Measurements from ENCODE around the gene ATP4B. TPM values are rescaled to one million over a fixed set of nuclear protein-coding genes. Genes with fewer than 3 reads are reported as not detected.
A peak's percentile ranks its signal among the peaks of the same experiment; 100 is the strongest.

ATP4B gene
- total and polyA plus RNA-seq, 11 donors: not detected

GRCh38 chr13:113647351-113648215 is 10.4 kb downstream of the ATP4B start:
- H3K27me3 ChIP-seq: no peaks in the 10 kb centered on the region
- H3K27ac ChIP-seq: peak overlapping the region in 8 of 12 donors; percentile 1 to 75 (median 60)
- H3K36me3 ChIP-seq: no peaks in the 10 kb centered on the region
- intact Hi-C loops (cut with DNase I): no loop called here
- H3K4me3 ChIP-seq: no peak overlapping the region
- DNase-seq (peak; percentile 87 to 94 (median 91)), ATAC-seq (peak; percentile 92 to 97 (median 96))
- H3K9me3 ChIP-seq: no peaks in the 10 kb centered on the region
- H3K4me1 ChIP-seq: peaks cover 0 to 19% (median 9%) of the 10 kb centered on the region in 12 donors
- 56 to 68% (median 57%) methylated on average over 30 to 42 of the region's 42 CpGs for WGBS, 4 donors
- TF ChIP-seq CTCF (IDR thresholded peaks at IDR 0.05) (no peak), POLR2A (IDR thresholded peaks at IDR 0.05) (no peak)

- WGBS, 4 donors: 82 to 91% (median 85%) methylated on average over 10 of the region's 10 CpGs
- DNase-seq: peak in 2 of 5 donors; percentile 8 to 9
- Histone ChIP-seq H3K9me3 (no peaks in the 10 kb centered on the region), H3K4me1 (peaks cover 0 to 19% (median 9%) of the 10 kb centered on the region in 12 donors), H3K27me3 (no peaks in the 10 kb centered on the region), H3K4me3 (no peak overlapping the region), H3K36me3 (no peaks in the 10 kb centered on the region), H3K27ac (peak overlapping the region in 7 of 12 donors; percentile 1 to 75 (median 34))
- TF ChIP-seq CTCF (IDR thresholded peaks at IDR 0.05) (no peak), POLR2A (IDR thresholded peaks at IDR 0.05) (no peak)
- intact Hi-C loops (cut with DNase I): no loop called here
- peak in 3 of 4 donors; percentile 5 to 43 (median 16) for ATAC-seq
These were observed 11.1 kb downstream of the ATP4B start for GRCh38 chr13:113646921-113647340.

GRCh38 chr13:113646376-113646775 is 11.6 kb downstream of the ATP4B start:
- DNase-seq (peak in 3 of 5 donors; percentile 2 to 16 (median 7)), ATAC-seq (no peak)
- Histone ChIP-seq H3K4me3 (no peak overlapping the region), H3K9me3 (no peaks in the 10 kb centered on the region), H3K36me3 (peaks cover 0 to 3% (median 0%) of the 10 kb centered on the region in 9 donors), H3K27ac (no peak overlapping the region), H3K4me1 (peaks cover 0 to 19% (median 9%) of the 10 kb centered on the region in 12 donors), H3K27me3 (no peaks in the 10 kb centered on the region)
- TF ChIP-seq CTCF (IDR thresholded peaks at IDR 0.05) (no peak), POLR2A (IDR thresholded peaks at IDR 0.05) (no peak)
- 34 to 53% (median 39%) methylated on average over 11 of the region's 11 CpGs for WGBS, 4 donors
- intact Hi-C loops (cut with DNase I): no loop called here

GRCh38 chr13:113645329-113645728 is 12.7 kb downstream of the ATP4B start:
- H3K9me3 ChIP-seq: no peaks in the 10 kb centered on the region
- peaks cover 0 to 19% (median 9%) of the 10 kb centered on the region in 12 donors for H3K4me1 ChIP-seq
- ATAC-seq: no peak
- H3K27ac ChIP-seq: no peak overlapping the region
- no peaks in the 10 kb centered on the region for H3K27me3 ChIP-seq
- H3K4me3 ChIP-seq: no peak overlapping the region
- WGBS, 4 donors: 95 to 99% (median 97%) methylated on average over 9 of the region's 9 CpGs
- peaks cover 0 to 11% (median 5%) of the 10 kb centered on the region in 9 donors for H3K36me3 ChIP-seq
- no peak for DNase-seq
- TF ChIP-seq POLR2A (IDR thresholded peaks at IDR 0.05) (no peak), CTCF (IDR thresholded peaks at IDR 0.05) (no peak)
- intact Hi-C loops (cut with DNase I): no loop called here
